NCI-H748 treated with DMSO at 0.1 percent for 48 hours (cell line): Measurements from ENCODE around the gene NEXMIF.
"Not testable (repeated sequence)": the region's sequence is repeated elsewhere in the genome, so short reads cannot be mapped to it uniquely, and the experiment has no call there.

Source experiments
- DNase-seq: peaks from one replicate; lab custom pipeline; 2025; lab: John Stamatoyannopoulos, UW

NEXMIF gene

DNA sequence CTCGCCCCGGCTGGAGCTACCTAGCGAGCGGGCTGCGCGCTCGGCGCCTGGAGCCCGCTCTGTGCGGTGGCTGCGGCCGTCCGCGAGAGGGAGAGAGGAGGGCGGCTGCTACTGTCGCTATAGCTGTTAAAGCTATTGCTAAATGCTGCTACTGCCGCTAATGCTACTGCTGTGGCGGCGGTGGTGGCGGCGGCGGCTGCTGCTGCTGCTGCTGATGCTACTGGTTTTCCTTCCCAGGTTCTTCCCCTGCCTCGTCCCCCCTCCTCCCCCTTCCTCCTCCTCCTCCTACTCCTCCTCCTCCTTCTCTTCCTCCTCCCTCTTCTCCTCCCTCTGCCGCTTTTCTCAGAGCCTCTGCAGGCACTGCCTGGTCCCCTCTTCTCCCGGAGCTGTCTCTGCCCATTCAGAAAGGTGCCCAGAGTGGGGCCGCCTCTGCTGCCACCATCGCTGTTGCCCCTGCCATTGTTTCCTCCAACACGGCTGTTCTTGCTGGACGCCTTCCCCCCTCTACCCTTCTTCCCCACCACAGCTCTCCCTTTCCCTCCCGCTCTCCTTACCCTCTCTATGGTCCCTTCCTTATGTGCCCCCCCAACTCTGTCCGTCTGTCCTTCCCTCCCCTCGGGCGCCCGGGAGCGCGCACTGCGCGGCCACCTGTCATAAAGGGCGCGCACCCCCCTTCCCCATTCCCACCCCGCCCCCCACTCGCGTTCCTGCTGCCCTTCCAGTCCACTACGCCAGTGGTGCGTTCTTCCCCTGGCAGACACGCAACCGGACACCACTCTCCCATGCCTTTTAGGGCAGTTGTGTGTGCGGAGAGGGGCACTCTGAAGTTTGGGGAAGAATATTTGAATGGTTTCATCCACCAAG is at the start of gene NEXMIF:
Gene NEXMIF (minus strand): TSS at position 228 of the 864 bp plus-strand sequence.
- DNase-seq = peak; percentile 50

DNA sequence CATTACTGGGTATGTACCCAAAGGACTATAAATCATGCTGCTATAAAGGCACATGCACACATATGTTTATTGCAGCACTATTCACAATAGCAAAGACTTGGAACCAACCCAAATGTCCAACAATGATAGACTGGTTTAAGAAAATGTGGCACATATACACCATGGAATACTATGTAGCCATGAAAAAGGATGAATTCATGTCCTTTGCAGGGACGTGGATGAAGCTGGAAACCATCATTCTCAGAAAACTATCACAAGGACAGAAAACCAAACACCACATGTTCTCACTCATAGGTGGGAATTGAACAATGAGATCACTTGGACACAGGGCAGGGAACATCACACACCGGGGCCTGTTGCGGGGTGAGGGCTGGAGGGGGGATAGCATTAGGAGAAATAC is 36.7 kb upstream of the NEXMIF start:
- DNase-seq = not testable (repeated sequence)

DNA sequence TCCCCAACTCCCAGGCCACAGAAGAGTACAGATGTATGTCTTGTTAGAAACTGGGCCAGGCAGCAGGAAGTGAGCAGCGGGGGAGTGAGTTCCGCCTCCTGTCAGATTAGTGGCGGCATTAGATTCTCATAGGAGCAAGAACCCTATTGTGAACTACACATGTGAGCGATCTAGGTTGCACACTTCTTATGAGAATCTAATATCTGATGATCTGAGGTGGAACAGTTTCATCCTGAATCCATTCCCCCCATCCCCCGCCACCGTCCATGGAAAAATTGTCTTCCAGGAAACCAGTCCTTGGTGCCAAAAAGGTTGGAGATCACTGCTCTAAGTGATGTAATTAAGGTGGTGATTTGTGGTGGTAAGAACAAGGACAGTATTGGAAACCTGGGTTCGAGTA is 24.5 kb upstream of the NEXMIF start:
- no peak for DNase-seq

DNA sequence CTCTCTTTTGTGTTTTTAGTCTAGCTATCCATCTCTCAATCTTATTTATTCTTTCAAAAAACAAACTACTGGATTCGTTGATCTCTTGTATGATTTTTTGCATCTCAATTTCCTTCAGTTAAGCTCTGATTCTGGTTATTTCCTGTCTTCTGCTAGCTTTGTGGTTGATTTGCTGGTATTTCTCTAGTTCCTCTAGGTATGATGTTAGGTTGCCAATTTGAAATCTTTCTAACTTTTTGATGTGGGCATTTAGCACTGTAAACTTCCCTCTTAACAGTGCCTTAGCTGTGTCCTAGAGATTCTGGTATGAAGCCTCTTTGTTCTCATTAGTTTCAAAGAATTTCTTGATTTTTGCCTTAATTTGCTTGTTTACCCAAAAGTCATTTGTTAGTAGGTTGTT is 15.2 kb upstream of the NEXMIF start:
- no peak for DNase-seq

DNA sequence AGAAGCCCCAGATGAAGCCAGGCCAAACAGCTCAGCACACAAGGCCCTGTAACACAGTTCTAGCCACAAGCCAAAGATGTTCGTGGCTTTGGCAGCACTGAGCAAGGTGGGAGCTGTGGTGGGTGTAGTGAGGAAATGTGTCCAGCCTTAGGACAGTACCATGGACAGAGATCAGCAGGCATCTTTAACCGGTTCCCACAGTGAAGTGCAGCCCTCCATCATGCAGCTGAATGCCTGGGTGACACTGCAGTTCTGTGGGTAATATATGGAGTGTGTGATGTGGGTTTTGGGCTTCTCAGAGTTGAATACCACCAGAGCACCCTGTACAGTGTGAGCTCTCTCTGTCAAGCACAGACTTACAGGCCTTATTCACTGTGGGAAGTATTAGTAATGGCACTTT is 6.0 kb upstream of the NEXMIF start:
- no peak for DNase-seq

DNA sequence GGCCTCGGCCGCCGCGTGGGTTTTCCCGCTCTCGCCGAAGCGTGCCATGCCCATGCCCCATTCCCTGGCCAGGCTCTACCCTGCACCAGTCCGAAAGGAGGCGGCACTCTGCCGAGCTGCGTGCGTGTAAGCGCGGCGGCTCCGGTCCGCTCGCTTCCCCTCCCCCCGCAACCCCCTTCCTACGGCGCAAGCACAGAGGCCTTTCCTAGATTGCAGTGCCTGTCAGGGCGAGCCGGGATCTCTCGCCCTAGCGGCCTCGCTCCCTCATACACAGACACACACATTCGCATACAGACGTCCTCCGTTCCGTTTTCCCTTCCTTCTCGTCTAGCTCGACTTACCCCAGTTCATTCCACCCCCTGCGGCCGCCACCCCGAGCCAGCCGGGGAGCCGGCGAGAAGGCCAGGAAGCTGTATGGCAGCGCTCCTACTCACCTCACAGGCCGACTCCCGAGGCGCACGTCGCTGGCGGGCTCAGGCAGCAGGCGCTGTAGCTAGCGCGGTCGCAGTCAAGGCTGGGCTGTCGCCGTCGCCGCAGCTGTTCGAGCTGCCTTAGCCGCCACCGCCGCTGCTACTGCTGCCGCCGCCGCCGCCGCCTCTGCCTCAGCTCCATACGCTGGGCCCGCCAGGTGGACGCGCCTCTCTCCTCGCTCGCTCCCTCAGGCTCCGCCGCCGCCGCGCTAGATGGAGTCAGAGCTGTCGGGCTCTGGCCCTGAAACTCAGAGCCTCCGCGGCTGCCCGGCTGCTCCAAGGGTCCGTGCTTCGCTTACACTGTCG is 615 bp downstream of the NEXMIF start:
- DNase-seq = peak; percentile 39

DNA sequence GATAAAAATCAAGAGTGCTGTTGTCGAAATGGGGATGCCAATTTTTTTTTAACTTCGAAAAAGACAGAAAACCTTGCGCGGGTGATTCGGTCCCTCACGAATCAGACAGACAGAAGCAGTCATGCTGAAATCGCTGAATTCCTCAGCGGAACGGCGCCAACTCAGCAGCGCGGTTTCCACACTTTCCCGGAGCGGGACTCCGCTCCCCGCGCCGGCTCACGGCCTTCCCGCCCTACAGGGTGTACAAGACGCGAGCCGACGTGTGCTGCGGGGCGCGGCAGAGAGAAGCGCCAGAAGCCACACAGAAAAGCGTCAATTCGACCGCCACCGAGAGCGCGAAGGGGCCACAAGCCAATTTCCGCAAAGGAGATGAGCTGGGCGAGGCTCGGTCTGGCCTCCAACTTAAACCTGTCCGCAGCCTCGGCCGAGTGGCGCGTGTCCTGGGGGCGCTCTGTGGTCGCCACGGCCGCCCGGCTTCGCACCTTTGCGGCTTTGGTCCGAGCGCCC is 1.3 kb downstream of the NEXMIF start:
- DNase-seq = peak; percentile 33

DNA sequence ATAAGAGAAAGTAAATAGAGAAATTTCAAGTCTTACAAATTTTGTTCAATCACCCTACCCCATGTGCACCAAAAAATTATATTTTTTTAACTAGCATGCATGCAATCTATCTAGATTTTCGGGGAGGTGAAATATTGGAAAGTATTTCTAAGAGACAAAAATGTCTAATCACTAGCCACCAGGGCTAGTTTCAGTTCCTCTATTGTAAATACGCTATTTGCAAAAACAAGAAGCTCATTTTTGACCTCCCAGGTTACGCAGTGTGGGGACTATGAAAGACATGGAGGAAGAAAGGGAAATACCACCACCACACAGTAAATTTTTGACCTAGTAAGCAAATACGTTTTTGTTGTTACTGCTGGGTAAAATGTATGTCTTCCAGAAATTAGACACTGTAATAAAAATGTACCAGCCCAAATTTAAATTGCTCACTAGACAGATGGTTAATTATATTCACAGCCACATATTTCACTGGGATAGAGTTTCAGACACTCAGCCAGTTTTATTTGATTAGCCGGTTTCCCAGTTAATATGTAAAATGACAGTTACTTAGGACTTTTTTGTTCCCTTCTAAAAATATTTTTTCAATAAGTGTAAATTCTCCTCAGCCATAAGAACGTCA is 2.2 kb downstream of the NEXMIF start:
- DNase-seq = peak; percentile 1

DNA sequence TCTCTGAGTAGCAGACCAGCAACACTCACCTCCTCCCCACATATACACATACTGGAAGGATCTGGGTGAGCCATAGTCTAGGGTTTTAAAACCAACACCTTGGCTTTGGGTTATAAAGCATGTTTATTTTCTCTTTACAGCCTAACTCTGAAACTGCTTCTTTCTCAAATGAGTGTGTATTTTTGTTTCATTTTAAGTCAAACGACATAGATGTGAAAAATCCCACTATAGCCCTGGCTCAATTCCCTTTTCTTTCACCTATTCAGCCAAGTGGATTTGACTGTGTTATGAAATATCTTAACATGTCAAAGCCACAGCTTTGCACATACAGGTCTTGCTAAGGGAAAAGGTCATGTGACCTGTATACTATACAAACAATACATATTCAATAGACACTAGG is 13.8 kb downstream of the NEXMIF start:
- DNase-seq = no peak

DNA sequence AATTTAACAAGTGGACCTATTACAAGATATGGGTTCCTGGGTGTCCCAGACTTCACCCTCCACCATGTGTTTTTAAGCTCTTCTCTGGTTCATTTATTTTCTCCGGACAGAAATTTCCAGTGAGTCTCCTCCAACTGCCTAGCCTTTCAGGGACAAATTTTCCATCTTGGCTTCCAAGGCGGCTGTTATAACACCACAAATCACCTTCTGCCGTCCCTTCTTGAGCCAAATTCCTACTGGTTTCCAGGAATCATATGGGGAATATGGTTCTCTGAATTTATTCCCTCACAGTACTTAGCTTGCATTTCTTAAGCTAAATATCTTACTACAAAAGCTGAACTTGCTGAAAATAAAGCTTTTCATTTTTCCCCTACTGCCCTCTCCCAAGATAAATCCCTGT is 18.8 kb downstream of the NEXMIF start:
- DNase-seq = no peak

DNA sequence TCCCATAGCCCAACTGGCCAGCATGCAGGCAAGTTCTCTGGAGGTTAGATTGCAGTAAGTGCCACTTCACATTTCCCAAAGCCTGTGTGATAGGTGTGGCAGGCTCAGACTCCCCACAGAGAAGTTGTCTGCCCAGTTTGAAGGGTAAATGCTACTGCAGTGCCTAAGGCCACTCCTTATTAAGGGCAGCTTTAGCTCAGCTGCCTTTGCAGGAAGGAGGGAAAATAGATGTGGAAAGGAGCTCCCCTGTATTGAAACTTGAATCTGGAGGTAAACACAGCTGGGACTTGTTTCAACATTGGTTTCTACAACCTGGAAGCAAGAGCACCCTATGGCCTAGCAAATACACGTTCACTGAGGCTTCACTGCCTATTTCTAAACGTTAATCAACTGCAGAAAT is 22.4 kb downstream of the NEXMIF start:
- peak; percentile 72 for DNase-seq

DNA sequence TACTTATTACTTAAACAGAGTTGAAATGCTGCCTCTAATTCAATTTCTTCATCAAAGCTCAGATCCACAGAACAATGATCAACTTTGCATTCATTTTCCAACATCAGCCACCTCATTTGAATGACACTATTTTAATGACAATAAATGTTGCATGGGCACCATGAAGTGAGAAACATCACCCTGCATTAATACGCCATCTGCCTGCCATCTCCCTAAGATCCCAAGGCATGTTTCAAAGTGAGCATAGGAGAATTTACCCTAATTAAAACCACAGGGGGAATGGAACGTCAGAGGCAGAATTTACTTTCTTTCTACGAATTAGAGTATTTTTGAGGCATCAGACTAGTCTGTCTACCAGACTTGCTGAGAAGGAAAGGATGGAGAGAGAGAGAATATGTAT is 32.7 kb downstream of the NEXMIF start:
- no peak for DNase-seq

DNA sequence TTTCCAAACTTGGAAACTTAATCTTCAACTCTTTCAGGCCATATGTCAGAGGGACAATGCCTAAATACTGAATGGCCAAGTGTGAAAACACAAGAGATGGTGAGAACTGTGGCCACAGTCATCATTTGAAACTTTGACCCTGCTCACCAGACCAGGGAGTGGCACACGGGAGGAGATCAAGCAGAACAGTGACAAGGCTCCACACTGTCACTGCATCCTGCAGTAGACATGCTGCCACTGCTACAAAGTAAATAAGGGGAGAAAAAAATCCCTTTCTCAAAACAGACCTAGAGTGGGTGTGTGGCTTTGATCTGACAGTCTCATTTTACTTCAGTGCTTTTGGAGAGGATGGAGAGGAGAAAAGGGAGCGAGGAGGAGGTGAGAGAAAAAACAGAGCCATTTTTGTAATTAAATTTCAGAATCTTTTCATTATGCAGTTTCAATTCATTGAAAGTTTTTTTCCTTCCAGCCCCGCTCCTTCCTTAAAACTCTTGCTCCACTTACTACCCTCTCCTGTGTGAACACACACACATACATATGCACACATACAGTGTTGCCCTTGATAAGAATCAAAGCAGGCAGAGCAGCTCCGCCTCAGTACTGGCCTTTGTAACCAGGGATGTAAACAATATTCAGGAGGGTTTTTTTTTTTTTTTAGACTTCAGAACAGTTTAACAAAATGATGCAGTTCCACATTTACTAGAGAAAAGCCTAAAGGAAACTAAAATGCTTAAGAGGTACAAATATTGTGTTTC is 34.4 kb downstream of the NEXMIF start:
- DNase-seq = no peak

DNA sequence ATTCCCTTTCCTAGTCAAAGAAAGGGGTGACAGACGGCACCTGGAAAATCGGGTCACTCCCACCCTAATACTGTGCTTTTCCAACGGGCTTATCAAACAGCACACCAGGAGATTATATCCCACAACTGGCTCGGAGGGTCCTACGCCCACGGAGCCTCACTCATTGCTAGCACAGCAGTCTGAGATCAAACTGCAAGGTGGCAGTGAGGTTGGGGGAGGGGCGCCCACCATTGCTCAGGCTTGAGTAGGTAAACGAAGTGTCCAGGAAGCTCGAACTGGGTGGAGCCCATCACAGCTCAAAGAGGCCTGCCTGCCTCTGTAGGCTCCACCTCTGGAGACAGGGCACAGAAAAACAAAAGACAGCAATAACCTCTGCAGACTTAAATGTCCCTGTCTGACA is 42.9 kb downstream of the NEXMIF start:
- DNase-seq = not testable (repeated sequence)

DNA sequence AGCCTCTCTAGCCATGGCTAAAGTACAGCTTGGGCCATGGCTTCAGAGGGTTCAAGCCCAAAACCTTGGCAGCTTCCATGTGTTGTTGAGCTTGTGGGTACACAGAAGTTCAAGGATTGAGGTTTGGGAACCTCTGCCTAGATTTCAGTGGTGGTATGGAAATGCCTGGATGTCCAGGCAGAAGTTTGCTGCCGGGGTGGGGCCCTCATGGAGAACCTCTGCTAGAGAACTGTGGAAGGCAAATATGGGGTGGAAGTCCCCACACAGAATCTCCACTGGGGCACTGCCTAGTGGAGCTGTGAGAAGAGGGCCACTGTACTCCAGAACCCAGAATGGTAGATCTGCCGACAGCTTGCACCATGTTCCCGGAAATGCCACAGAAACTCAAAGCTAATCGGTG is 59.5 kb downstream of the NEXMIF start:
- DNase-seq = no peak

DNA sequence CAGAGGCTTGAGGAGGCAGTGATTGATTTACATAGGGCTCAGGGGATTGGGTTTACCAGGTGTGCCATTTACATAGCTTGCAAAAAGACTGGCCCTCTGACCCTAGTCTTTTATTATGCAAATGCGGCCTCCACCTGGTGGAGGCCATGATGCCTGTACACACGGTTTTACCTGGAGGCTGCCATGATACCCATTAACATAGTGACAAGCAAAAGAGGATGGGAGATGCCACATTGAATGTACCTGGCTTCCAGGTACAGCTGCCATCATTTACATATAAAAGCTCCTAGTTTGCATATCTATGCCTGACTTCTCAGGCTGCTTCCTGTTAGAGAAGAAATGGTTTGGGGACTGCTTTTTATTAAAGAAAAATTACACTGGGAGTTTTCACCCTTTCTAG is 72.0 kb downstream of the NEXMIF start:
- DNase-seq = no peak

DNA sequence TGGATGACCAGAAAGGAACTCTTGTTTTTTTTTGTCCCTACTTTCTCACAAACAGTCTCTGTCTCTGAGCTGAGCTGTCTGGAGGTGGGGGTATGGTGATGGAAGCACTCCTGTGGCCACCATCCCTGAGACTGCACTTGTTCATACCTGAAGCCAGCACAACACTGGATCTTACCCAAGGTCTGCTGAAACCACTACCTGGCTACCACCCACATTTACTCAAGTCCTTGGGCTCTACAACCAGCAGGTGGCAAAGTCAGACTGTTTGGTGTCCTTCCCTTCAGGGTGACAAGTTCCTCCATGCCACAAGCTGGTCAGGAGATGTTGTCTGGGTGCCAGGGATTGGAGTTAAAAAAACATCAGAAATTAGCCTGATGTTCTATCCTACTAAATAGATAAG is 89.7 kb downstream of the NEXMIF start:
- no peak for DNase-seq

DNA sequence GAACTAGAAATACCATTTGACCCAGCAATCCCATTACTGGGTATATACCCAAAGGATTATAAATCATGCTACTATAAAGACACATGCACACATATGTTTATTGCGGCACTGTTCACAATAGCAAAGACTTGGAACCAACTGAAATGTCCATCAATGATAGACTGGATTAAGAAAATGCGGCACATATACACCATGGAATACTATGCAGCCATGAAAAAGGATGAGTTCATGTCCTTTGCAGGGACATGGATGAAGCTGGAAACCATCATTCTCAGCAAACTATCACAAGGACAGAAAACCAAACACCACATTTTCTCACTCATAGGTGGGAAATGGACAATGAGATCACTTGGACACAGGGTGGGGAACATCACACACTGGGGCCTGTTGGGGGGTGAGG is 105.5 kb downstream of the NEXMIF start:
- DNase-seq = not testable (repeated sequence)

DNA sequence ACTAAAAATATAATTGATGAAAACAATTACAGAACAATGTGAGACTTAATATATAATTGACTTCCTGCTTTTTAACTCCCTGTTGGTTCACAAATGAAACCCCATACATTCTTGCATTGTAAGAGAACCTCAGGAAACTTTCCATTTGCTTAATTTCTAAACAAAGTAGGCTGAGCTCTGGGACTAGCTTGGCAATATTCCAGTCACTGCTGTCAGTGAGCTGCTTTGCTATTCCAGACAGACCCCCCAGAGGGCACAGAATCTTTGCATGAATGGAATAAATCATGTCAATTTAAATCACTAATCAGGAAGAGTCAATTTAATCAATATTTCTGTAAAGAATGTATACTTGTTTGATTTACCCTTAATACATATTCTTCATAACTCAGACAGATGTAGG is 110.6 kb downstream of the NEXMIF start:
- DNase-seq = no peak

DNA sequence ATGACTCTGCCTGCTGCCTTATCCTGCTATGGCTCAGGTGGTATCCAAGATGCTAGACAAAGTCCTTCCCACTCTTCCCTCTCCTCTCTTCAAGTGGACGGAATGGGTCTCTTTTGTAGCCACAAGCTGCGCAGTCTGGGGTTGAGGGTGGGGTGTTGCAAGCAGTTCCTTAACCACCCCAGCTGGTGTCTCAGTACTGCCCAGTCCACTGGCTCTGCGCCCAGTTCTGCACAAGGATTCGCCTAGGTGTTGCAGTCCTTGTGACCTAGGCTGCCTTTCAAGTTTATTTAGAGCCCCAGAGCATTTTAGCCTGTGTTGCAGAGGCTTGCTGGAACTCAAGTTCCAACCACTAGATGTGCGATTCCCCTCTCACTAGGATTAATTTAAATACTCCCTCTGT is 120.7 kb downstream of the NEXMIF start:
- DNase-seq = peak; percentile 24

DNA sequence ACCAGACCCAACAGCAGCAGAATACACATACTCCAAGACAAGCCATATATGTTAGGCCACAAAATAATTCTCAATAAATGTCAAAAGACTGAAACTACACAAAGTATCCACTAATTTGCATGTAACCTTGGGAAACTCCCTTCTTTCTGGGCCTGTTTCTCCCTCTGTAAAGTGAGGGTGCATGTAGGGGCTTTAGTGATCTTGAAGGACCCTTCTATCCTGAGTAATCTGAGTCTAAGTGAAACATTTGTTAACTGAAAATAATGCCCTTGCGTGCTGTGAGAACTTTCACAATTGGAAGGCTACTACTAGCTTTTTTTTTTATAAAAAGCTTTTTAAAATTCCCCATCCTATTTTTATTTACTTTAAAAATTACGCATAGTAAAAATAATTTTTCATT is 125.2 kb downstream of the NEXMIF start:
- DNase-seq = no peak

DNA sequence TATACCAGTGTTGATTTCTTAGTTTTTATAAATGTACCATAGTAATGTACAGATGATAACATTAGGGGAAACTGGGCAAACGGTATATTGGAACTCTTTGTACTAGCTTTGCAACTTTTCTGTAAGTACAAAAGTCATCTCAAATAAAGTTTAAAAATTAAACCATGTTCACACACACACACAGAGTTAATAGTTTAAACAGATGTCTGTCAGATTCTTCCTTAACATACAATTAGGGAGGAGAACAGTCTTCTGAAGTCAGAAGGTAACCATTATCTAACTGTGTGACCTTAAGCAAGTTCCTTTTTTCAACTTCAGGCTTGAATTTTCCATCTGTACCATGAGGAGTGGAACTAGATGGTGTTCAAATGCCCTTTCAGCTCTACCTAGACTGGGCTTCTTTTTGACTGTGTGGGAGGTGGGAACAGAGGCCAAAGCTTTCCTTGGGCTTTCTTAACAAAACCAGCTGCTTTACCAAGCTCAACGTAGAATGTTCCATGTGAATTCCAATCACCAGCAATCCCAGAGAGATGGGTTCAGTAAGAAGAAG is 127.8 kb downstream of the NEXMIF start:
- no peak for DNase-seq
